Stimulated activated CD8-positive, alpha-beta memory T cell treated with anti-CD3 and anti-CD28 coated beads, Interleukin-15, amount 100 ng/mL, for 1 hour (primary cell): Measurements from ENCODE around the gene ATRX.
"Not testable (repeated sequence)": the region's sequence is repeated elsewhere in the genome, so short reads cannot be mapped to it uniquely, and the experiment has no call there.

Experiments used
- DNase-seq: peaks from one replicate; pipeline ENCODE4 v3.0.0-alpha.2; 2020; ENCODE audit warnings: low read depth

The ATRX gene

DNA sequence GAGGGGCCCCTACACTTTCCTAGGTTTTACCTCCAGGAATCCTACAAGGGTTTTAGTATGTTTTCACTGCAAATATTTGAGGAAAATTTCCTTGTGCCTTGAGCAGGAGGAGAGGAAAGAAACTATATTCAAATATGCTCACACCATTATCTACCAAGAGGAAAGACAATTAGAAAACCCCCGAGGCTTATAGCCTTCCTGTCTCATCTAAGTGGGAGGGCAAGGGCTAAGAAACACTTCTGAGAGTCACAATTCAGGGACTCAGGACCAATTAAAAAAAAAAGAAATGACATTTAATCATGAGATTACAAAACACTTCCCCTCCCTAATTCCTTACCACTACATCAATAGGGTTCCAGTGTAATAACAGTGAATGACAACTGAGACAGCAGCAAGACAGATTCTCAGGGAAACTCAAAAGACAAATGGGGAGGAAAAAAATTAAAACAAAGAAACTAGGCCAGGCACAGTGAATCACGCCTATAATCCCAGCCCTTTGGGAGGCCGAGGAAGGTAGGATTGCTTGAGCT lies 45.6 kb downstream of the ATRX start:
- DNase-seq: no peak

DNA sequence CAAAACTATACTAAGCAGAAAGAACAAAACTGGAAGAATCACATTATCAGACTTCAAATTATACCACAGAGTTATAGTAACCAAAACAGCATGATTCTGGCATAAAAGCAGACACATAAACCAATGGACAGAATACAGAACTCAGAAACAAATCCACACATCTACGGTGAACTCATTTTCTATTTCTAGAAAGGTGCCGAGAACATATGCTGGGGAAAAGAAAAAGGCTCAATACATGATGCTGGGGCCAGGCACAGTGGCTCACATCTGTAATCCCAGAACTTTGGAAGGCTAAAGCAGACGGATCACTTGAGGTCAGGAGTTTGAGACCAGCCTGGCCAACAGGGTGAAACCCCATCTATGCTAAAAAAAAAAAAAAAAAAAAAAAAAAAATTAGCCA lies 52.7 kb downstream of the ATRX start:
- no peak for DNase-seq

GRCh38 chrX:77731821-77732419 lies 54.1 kb downstream of the ATRX start:
- DNase-seq: no peak

- not testable (repeated sequence) for DNase-seq
Measured at GRCh38 chrX:77726095-77726494, 59.9 kb downstream of the ATRX start.

GRCh38 chrX:77723681-77724080 lies 62.3 kb downstream of the ATRX start:
- no peak for DNase-seq

GRCh38 chrX:77719388-77719787 lies 66.6 kb downstream of the ATRX start:
- no peak for DNase-seq

- no peak for DNase-seq
Measured at GRCh38 chrX:77704881-77705280, 81.1 kb downstream of the ATRX start.

- no peak for DNase-seq
Measured at GRCh38 chrX:77698242-77698641, 87.8 kb downstream of the ATRX start.

DNA sequence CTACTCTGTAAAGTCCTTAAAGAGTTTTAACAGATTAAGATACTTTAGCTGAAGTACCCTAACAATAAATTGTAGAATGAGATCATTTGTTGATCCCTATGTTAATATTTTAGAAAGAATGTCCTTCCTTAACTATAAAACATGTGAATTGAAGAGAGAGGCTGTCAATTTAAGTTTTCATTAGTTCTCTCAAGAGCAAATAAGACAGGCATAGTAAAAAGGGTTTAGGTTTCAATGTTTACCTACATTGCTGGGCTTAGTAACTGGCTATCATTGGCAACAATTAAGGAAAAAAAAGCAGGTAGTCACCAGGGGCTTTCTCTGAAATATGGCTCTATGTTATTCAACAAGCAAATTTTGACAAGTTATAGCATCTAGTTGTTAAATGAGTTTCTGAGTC lies 91.5 kb downstream of the ATRX start:
- no peak for DNase-seq

DNA sequence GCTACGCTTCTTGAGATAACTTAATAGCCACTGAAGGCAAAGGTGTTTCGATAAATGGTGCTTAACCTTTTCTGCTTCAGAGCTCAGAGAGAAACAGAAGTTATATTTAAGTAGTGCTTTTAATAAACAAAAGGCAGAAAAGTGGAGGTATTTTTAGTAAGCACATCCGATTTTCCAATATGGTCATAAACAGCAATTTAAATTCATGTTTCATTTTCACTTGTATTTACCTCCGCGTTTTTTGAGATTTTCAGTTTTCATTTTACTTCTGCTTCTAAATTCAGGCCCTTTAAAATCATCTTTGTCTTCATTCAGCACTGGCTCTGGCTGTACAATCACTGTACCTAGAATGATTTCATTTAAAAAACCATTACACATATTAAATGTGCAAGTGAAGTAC lies 92.4 kb downstream of the ATRX start:
- DNase-seq: no peak

DNA sequence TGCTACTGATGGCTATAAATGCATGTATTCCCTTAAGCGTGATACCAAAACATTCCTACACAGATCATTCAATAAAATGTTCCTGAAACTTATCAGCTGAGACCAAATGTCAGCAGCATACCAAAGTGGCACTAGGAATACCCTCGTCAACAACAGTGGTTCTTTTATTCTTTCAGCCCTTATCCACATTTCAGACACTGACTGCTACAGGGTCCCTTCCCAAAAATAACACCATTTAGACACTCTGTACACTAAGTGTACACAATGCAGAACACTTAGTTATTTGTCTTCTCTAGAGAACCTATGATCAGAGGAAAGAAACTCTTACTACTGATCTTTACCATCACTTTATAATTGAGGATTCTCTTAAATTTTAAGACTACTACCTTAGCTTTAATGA lies 94.1 kb downstream of the ATRX start:
- DNase-seq: no peak

DNA sequence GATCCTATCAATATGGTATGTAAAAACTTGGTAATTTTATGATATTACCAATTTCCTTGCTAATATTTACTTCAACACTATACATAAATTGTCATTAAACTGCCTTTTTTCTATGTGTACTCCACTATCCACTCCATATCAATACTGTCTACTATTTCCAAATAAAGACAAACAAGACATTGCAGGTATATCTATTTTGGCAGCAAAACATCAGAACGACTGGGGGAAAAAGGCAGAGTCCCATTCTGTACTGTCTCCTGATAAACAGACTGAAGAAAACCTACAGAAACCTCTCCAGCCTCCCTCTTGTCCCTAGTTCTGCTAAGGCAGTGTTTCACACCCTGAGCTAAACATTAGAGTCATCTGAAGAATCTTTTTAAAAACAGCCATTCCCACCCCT lies 96.6 kb downstream of the ATRX start:
- no peak for DNase-seq

GRCh38 chrX:77685683-77686082 lies 100.3 kb downstream of the ATRX start:
- DNase-seq: not testable (repeated sequence)

GRCh38 chrX:77679144-77679543 lies 106.9 kb downstream of the ATRX start:
- DNase-seq: no peak

- no peak for DNase-seq
Measured at GRCh38 chrX:77675986-77676385, 110.0 kb downstream of the ATRX start.

DNA sequence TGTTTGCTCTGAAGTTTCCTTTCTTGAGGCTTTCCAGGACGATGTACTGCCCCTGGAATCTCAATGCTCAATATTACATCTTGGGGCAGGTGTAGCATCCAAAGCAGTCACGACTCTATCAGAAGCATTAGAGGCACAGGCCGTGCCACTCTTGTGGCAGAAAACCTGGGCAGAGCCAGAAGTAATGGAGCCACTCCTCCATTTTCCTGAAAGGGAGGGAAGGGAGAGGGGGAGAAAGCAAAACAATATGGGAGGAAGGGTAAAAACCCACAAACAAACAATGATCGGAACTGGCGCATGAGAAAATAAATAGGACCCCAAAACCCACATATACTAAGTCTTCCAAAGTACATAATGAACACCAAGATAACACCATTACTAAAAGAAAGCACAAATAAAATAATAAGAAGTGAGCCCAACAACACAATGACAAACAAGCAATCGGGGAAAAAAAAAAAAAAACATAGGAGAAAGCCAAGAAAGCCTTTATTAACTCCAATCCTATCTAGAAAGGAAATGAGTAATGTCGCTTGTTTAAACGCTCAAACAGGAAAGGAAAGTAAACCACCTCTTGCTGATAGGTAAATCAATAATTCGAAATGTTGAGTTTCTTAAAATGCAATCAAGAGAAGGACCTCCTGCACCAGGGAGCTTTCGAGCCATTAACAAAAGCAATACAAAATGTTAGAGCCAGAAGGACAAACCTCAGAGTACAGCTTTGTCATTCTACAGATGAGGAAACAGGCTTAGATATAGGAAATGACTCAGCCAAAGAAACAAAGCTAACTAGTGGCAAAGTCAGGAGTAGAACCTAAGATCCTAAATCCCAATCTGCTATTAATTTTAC lies 117.4 kb downstream of the ATRX start:
- DNase-seq: no peak

DNA sequence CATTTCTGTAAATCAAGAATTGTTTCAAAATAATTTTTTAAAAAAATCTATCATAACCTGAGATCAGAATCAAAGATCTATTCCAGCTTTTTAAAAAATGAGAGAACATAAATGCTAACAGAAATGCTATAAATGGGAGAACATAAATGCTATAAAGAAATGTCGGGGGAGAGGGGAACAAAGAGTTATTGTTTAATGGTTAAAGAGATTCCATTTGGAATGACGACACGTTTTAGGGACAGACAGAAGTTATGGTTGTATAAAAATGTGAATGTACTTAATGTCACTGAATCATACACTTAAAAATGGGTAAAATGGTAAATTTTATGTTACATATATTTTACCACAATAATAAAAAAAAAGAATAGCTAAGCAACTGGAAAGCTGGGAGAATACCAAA lies 127.1 kb downstream of the ATRX start:
- DNase-seq: no peak

GRCh38 chrX:77652095-77652494 lies 133.9 kb downstream of the ATRX start:
- DNase-seq: no peak

DNA sequence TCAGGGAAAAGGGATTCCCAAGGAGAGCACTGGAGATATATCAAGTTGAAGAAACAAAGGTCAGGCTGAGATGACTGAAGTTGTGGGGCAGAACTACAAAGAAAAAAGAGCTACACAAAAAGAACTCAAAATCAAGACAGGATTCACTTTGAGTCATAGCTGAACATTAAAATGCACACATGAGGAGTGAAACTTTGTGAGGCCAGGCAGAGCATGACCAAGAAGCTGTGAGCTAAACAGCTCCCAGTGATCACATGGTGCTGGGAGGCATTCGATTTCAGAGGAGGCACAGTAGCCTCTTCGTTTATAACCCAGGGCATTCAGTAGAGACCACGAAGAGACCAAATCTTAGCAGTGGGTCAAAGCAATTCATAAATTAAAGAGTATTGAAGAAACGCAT lies 145.3 kb downstream of the ATRX start:
- no peak for DNase-seq

- DNase-seq: no peak
Measured at GRCh38 chrX:77639820-77640219, 146.2 kb downstream of the ATRX start.

DNA sequence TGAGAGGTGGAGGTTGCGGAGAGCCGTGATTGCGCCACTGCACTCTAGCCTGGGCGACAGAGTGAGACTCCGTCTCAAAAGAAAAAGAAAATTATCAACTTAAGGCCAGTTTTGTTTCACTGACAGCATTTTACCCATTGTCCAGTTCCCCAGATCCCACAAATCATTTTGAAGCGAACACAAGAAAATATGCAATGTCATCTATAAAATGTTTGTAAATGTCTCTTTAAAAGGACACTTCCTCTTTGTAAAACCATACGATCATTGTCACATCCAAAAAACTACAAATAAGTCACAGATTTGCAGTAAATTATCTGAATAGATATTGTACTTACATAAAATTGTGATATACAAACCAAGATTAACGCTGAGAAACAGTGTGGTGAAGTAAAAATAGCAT lies 147.6 kb downstream of the ATRX start:
- no peak for DNase-seq

DNA sequence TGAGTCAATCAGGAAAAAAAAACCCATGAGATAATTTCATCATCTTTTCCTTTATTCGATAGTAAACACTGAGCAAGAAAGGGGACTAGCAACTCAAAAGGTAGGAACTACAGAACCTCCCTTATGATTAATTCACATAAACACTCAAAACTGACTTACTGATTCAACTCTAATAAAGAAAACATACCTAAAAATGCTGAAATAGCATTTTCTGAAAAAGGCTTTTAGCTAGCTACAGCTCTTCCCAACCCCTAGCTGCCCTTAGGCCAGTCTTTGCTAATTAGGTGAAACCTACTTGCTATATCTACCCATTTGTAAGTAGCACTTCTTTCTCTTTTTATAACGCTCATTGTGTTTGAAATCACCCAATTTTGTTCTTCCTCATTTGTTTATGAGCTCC lies 150.6 kb downstream of the ATRX start:
- no peak for DNase-seq

DNA sequence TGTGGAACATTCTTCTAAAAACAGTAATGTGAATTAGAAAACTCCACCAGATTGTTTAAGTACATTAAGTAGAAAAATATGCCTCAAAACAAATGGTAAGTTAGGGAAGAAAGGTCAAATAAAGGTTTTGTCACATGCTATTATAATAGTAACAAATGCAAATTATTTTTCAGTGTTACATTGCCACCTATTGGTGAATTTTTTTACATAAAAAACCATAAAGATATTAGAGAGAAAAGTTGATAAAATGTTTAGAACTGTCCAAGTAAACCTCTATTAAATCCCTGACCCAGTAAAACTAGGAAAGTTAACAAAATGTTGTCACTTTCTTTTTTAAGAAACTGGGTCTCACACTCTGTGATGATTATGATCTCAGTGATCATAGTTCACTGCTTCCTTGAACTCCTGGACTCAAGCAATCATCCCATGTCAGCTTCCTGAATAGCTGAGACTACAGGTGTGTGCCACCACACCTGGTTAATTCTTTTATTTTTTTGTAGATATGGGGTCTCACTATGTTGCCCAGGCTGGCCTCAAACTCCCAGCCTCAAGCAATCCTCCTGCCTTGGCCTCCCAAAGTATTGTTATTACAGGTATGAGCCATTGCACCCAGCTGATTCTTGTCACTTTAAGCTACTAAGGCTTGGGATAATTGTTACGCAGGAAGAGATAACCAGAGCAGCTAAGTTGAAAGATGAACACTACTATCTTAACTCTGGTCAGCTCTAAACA lies 157.6 kb downstream of the ATRX start:
- DNase-seq: no peak
